ENCODE measurements around the gene RPE. TPM values are rescaled to one million over a fixed set of nuclear protein-coding genes. Genes with fewer than 3 reads are reported as not detected.
A peak's percentile ranks its signal among the peaks of the same experiment; 100 is the strongest.

The RPE gene
- total RNA-seq, 1 donor from 2014 or later, result 59.8 TPM

- H3K27me3 Mint-ChIP-seq (ENCODE audit: low read depth), result no peaks in the 10 kb centered on the region
- TF ChIP-seq, protein P1, sequence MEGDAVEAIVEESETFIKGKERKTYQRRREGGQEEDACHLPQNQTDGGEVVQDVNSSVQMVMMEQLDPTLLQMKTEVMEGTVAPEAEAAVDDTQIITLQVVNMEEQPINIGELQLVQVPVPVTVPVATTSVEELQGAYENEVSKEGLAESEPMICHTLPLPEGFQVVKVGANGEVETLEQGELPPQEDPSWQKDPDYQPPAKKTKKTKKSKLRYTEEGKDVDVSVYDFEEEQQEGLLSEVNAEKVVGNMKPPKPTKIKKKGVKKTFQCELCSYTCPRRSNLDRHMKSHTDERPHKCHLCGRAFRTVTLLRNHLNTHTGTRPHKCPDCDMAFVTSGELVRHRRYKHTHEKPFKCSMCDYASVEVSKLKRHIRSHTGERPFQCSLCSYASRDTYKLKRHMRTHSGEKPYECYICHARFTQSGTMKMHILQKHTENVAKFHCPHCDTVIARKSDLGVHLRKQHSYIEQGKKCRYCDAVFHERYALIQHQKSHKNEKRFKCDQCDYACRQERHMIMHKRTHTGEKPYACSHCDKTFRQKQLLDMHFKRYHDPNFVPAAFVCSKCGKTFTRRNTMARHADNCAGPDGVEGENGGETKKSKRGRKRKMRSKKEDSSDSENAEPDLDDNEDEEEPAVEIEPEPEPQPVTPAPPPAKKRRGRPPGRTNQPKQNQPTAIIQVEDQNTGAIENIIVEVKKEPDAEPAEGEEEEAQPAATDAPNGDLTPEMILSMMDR (conservative IDR thresholded peaks at IDR 0.05), result no peak
- no peak overlapping the region for H3K4me3 Mint-ChIP-seq
- no peak overlapping the region for H3K27ac Mint-ChIP-seq (ENCODE audit: unreplicated experiment)
- no peaks in the 10 kb centered on the region for H3K4me1 Mint-ChIP-seq
- DNase-seq (ENCODE audit: low read depth, low spot score), result no peak
- H3K36me3 Mint-ChIP-seq (ENCODE audit: low read depth), result no peaks in the 10 kb centered on the region
- H3K9me3 Mint-ChIP-seq, result no peaks in the 10 kb centered on the region
These were observed 14.4 kb upstream of the RPE start for GRCh38 chr2:209988010-209988409.

- no peaks in the 10 kb centered on the region for H3K27me3 Mint-ChIP-seq (ENCODE audit: low read depth)
- H3K9me3 Mint-ChIP-seq, result no peaks in the 10 kb centered on the region
- no peaks in the 10 kb centered on the region for H3K36me3 Mint-ChIP-seq (ENCODE audit: low read depth)
- H3K4me1 Mint-ChIP-seq, result no peaks in the 10 kb centered on the region
- H3K27ac Mint-ChIP-seq (ENCODE audit: unreplicated experiment), result no peak overlapping the region
- DNase-seq (ENCODE audit: low read depth, low spot score), result no peak
- H3K4me3 Mint-ChIP-seq, result no peak overlapping the region
- TF ChIP-seq, protein P1 (conservative IDR thresholded peaks at IDR 0.05), result no peak
These were observed 11.6 kb upstream of the RPE start for GRCh38 chr2:209990838-209991237.

GRCh38 chr2:209993968-209994367 lies 8.5 kb upstream of the RPE start:
- H3K36me3 Mint-ChIP-seq (ENCODE audit: low read depth), result no peaks in the 10 kb centered on the region
- H3K27me3 Mint-ChIP-seq (ENCODE audit: low read depth), result no peaks in the 10 kb centered on the region
- no peak overlapping the region for H3K27ac Mint-ChIP-seq (ENCODE audit: unreplicated experiment)
- no peaks in the 10 kb centered on the region for H3K9me3 Mint-ChIP-seq
- no peaks in the 10 kb centered on the region for H3K4me1 Mint-ChIP-seq
- DNase-seq (ENCODE audit: low read depth, low spot score), result no peak
- TF ChIP-seq, protein P1 (conservative IDR thresholded peaks at IDR 0.05), result no peak
- no peak overlapping the region for H3K4me3 Mint-ChIP-seq

DNA sequence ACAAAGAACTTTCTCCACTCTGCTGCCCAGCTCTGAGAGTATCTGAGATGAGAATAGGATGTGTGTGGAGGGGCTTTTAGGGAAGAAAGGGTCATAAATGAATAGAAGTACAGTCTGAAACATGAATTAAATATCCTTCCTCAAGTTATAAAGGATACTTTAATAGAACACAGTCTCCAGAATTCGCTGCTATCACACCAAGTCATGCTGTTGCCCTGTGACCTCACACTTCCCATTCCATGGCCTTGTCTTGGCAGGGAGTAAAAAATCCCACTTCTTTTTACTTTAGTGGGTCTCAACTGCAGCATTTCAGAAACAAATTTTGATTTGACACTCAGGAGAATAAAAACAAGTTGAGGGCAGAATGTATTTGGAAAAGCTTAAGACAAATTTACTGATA lies 3.8 kb upstream of the RPE start:
- TF ChIP-seq, protein P1 (conservative IDR thresholded peaks at IDR 0.05), result no peak
- DNase-seq (ENCODE audit: low read depth, low spot score), result no peak
- H3K27me3 Mint-ChIP-seq (ENCODE audit: low read depth), result no peaks in the 10 kb centered on the region
- H3K27ac Mint-ChIP-seq (ENCODE audit: unreplicated experiment), result no peak overlapping the region
- no peaks in the 10 kb centered on the region for H3K36me3 Mint-ChIP-seq (ENCODE audit: low read depth)
- no peak overlapping the region for H3K4me3 Mint-ChIP-seq
- H3K9me3 Mint-ChIP-seq, result peaks cover 2% of the 10 kb centered on the region
- H3K4me1 Mint-ChIP-seq, result peaks cover 14% of the 10 kb centered on the region

- no peak for DNase-seq (ENCODE audit: low read depth, low spot score)
- H3K4me1 Mint-ChIP-seq, result peaks cover 31% of the 10 kb centered on the region
- H3K36me3 Mint-ChIP-seq (ENCODE audit: low read depth), result no peaks in the 10 kb centered on the region
- TF ChIP-seq, protein P1 (conservative IDR thresholded peaks at IDR 0.05), result no peak
- H3K27ac Mint-ChIP-seq (ENCODE audit: unreplicated experiment), result no peak overlapping the region
- peak overlapping the region; percentile 64 for H3K4me3 Mint-ChIP-seq
- H3K9me3 Mint-ChIP-seq, result peaks cover 2% of the 10 kb centered on the region
- no peaks in the 10 kb centered on the region for H3K27me3 Mint-ChIP-seq (ENCODE audit: low read depth)
These were observed 1.7 kb upstream of the RPE start for GRCh38 chr2:210000464-210001324.
